ENCODE results near the gene PIK3C2G. TPM values are rescaled to one million over a fixed set of nuclear protein-coding genes. Genes with fewer than 3 reads are reported as not detected.
"Not testable (repeated sequence)": the region's sequence is repeated elsewhere in the genome, so short reads cannot be mapped to it uniquely, and the experiment has no call there.

Gene PIK3C2G
- total RNA-seq, 2 experiments from 2014 or later, result not detected

DNA sequence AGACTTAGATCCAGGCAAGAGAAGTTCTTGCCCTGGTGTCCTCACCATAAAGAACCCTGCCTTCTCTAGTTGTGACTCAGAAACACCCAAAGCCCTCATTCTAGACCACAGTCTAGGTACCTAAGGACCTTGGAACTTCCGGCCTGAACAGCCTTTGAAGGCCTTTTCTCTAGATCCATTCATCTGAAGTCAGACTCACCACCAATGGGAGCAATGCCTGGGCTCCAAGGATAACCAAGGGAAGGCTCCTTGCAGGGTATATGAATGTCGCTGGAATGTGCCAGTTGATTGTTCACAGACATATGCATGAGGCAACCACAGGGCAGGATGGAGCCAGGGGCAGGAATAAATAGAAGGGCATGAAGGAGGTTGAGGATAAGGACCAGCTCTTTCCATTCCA lies 390.2 kb downstream of the PIK3C2G start:
- no peak for DNase-seq
- no peaks in the 10 kb centered on the region for H3K4me1 Mint-ChIP-seq
- peaks cover 1% of the 10 kb centered on the region for H3K9me3 Mint-ChIP-seq
- no peak overlapping the region for H3K27ac Mint-ChIP-seq
- H3K4me3 Mint-ChIP-seq, result no peak overlapping the region
- H3K27me3 Mint-ChIP-seq, result no peaks in the 10 kb centered on the region
- no peaks in the 10 kb centered on the region for H3K36me3 Mint-ChIP-seq

DNA sequence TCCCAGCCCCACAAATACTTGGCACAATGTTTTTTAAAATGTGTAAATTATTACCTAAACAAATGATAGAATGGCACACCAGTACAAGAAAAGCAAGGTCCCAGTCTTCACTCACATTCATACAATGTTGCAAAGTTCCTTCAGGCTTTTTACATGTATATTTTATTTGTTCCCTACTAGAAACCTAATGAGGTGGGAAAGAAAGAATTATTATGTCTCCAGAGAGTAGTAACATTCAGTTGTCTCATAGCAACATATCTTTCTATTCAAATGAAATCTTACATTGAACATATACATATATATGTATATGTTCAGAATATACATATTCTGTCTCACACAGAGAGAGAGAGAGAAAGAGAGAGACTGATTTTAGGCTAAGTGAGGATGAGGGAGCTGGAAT lies 391.3 kb downstream of the PIK3C2G start:
- no peaks in the 10 kb centered on the region for H3K36me3 Mint-ChIP-seq
- no peaks in the 10 kb centered on the region for H3K27me3 Mint-ChIP-seq
- no peak overlapping the region for H3K4me3 Mint-ChIP-seq
- no peak for DNase-seq
- no peaks in the 10 kb centered on the region for H3K4me1 Mint-ChIP-seq
- H3K27ac Mint-ChIP-seq, result no peak overlapping the region
- H3K9me3 Mint-ChIP-seq, result peaks cover 9% of the 10 kb centered on the region

DNA sequence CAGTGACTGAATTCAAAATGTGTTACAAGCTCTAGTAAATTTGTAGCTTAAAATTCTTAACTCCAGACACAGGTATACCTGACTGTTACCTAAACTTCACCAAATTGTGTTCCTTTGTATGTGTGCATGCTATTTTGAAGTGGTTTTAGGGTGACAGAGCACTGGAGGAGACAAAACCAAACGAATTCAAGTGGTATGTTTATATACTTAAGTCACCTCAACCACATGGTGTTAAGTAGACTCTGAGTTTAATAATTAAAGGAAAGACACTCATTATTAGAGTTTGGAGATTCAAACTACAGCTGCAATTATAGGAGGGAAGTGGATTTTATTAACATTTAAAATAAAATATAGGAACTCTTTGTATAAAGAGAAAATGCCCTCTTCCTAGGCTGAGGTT lies 392.1 kb downstream of the PIK3C2G start:
- peaks cover 15% of the 10 kb centered on the region for H3K9me3 Mint-ChIP-seq
- no peaks in the 10 kb centered on the region for H3K36me3 Mint-ChIP-seq
- DNase-seq, result no peak
- H3K4me3 Mint-ChIP-seq, result no peak overlapping the region
- no peaks in the 10 kb centered on the region for H3K4me1 Mint-ChIP-seq
- H3K27ac Mint-ChIP-seq, result no peak overlapping the region
- H3K27me3 Mint-ChIP-seq, result no peaks in the 10 kb centered on the region

DNA sequence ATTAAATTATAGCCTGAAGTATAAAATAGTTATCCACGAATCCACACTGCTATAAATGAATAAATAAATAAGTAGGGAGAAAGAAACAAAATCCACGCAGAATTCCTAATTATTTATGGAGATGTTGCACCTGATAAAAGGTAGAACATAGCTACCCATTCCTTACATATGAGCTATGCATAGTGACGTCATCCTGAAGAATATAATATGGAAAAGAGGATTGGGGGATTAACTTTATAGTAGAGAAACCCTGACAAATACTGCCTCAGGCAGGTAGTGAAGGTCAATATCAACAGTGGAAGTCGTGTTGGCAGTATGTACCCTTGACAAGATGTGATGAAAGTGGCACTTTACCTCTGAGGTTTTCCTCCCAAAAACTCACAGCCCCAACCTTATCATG lies 394.0 kb downstream of the PIK3C2G start:
- DNase-seq, result no peak
- Mint-ChIP-seq H3K4me3 (no peak overlapping the region), H3K27ac (no peak overlapping the region), H3K36me3 (no peaks in the 10 kb centered on the region), H3K27me3 (no peaks in the 10 kb centered on the region), H3K9me3 (peaks cover 15% of the 10 kb centered on the region), H3K4me1 (no peaks in the 10 kb centered on the region)

DNA sequence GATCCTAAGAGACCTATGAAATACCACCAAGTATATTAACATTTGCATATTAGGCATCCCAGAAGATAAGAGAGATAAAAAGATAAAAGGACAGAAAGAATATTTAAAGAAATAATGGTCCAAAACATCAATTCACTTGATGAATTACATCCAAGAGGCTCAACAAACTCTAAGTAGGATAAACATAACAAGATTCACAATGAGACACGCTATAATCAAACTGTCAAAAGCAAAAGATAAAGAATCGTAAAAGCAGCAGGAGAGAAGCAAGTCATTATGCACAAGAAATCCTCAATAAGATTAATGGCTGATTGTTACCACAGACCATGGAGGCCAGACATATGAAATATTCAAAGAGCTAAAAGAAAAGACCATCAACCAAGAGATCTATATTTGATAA lies 396.9 kb downstream of the PIK3C2G start:
- Mint-ChIP-seq H3K27ac (no peak overlapping the region), H3K9me3 (peaks cover 19% of the 10 kb centered on the region), H3K4me1 (no peaks in the 10 kb centered on the region)

DNA sequence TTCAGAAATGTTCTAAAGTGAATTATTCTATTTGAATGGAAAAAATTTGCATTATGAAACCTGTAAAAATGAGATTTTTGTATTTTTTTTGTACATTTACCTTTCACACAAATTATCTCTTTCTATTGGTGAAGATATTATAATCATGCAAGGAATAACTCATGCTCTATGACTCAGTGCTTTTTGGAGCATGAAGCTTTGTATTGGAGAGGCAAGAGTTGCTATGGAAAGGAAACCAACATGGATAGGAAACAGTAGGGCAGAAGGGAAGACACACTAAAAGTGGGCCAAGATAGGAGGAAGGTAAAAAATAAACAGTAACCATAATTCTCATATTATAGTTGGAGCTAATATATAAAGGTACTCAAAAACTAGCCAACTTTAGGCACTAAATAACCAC lies 397.5 kb downstream of the PIK3C2G start:
- Mint-ChIP-seq H3K9me3 (peaks cover 20% of the 10 kb centered on the region), H3K4me3 (no peak overlapping the region), H3K36me3 (no peaks in the 10 kb centered on the region), H3K27me3 (no peaks in the 10 kb centered on the region), H3K4me1 (no peaks in the 10 kb centered on the region), H3K27ac (no peak overlapping the region)
- DNase-seq, result no peak

More for the DNA sequence above, 396.9 kb downstream of the PIK3C2G start:
- Mint-ChIP-seq H3K36me3 (no peaks in the 10 kb centered on the region), H3K27me3 (no peaks in the 10 kb centered on the region), H3K4me3 (no peak overlapping the region)
- no peak for DNase-seq

DNA sequence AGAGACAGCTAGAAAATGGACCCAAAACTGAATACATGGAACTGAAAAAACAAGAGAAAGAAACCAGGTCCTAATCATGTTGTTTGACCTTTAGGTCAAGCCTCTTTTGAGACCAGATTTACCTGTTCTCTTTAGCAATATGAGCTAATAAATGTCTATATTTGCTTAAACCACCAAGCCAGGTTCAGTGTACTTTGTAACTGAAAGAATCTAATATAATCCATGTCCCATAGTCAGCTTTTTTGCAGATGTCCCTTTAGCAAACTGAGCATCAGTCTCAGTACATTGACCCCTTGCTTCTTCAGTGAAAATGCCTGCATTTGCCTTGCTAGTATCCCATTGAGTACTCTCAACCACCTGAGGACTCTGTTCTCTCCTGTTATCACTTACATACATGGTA lies 414.8 kb downstream of the PIK3C2G start:
- Mint-ChIP-seq H3K9me3 (no peaks in the 10 kb centered on the region), H3K27ac (no peak overlapping the region), H3K4me3 (no peak overlapping the region), H3K4me1 (no peaks in the 10 kb centered on the region), H3K36me3 (no peaks in the 10 kb centered on the region), H3K27me3 (no peaks in the 10 kb centered on the region)
- DNase-seq, result no peak

DNA sequence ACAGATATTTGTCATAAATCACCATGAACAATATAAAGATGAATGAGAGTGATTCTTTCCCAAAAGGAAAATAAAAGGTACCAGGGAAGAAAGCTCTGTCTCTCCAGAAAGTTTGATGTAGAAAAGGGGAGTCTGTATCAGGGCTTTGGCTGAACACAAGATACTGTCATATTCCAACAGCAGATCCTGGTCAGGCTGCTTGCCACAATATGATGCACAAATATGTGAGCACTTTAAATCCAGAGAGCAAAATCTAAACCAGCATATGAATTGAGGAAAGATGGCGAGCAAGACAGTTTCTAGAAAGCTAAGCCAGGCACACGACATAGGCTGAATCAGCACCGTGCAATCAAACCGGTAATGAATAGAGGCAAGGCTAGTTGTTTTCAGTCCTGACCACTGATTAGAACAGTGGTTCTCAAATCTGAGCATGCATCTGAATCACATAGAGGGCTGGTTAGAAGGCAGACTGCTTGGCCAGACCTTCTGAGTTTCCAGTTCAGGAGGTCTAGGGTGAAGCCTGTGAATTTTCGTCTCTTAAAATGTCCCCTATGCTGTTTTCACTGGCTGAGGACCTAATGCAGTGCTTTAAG lies 415.8 kb downstream of the PIK3C2G start:
- H3K27ac Mint-ChIP-seq, result no peak overlapping the region

DNA sequence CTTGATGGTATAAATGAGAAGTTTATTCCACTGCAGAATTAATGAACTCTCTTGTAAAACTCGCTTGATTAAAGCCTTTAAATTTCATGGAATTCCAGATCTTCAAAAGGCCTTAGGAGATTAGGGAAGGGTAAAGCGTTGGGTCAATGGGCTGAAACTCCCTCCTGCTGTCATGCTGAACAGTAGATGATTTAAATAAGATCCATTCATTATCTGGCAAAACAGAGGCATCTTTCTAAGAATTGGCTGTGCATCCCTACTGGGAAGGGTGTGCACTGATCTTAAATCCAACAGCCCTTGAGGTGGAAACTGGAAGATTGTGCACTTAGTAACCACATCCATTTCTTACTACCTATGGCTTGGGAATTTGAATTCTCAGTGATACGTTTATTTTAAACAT lies 420.5 kb downstream of the PIK3C2G start:
- Mint-ChIP-seq H3K36me3 (no peaks in the 10 kb centered on the region), H3K4me1 (no peaks in the 10 kb centered on the region), H3K9me3 (no peaks in the 10 kb centered on the region), H3K4me3 (no peak overlapping the region), H3K27ac (no peak overlapping the region), H3K27me3 (no peaks in the 10 kb centered on the region)
- DNase-seq, result no peak

More for the DNA sequence above, 415.8 kb downstream of the PIK3C2G start:
- DNase-seq, result no peak
- Mint-ChIP-seq H3K9me3 (no peaks in the 10 kb centered on the region), H3K4me1 (no peaks in the 10 kb centered on the region), H3K27me3 (no peaks in the 10 kb centered on the region), H3K4me3 (no peak overlapping the region), H3K36me3 (no peaks in the 10 kb centered on the region)

DNA sequence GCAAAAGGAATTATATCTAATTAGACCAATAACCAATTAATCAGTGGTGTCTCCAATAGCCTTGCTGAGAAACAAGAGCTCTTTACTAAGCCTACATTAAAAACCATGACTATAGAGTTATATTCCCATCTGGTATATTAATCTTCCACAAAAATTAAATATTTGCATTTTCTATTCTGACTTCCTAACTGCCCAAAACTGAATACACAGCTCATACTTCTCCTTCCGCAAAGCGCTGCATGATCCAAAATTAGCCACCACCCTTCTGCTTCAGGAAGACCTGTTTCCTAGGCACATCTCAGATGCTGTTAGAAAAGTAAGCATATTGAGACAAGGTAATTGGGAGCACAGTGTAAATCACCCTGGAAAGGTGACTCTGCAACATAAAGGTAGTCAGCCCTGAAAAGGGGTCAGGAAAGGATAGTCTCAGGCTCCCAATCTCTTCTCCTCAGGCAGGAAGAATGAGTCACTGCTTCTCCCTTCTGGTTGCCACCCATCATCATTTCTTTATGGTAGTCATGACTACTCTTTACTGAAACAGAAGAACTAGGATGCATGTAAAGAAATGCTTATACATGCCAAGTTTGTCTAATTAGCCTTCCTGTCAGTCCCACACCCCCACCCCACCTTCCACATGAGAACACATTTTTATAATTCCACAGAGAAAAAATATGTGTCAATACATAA lies 422.2 kb downstream of the PIK3C2G start:
- no peaks in the 10 kb centered on the region for H3K27me3 Mint-ChIP-seq
- DNase-seq, result no peak
- H3K4me3 Mint-ChIP-seq, result no peak overlapping the region
- H3K36me3 Mint-ChIP-seq, result no peaks in the 10 kb centered on the region
- H3K4me1 Mint-ChIP-seq, result no peaks in the 10 kb centered on the region
- H3K27ac Mint-ChIP-seq, result no peak overlapping the region
- no peaks in the 10 kb centered on the region for H3K9me3 Mint-ChIP-seq

DNA sequence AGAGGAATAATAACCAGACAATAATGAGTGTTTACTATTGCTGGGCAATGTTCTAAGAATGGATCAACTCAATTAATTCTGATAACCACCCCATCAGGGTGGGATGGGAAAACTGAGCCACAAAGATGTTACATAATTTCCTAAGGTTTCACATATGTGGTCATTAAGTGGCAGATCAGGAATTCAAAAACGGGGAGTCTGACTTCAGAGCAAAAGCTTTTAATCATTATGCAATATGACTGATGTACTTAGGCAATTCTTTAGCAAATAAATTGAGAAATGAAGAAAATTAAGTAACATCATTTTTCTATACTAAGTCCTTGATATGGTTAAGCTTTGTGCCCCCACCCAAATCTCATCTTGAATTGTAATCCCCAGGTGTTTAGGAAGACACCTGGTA lies 423.1 kb downstream of the PIK3C2G start:
- H3K4me1 Mint-ChIP-seq, result no peaks in the 10 kb centered on the region
- H3K4me3 Mint-ChIP-seq, result no peak overlapping the region
- H3K9me3 Mint-ChIP-seq, result no peaks in the 10 kb centered on the region
- DNase-seq, result no peak
- H3K36me3 Mint-ChIP-seq, result no peaks in the 10 kb centered on the region
- H3K27ac Mint-ChIP-seq, result no peak overlapping the region
- H3K27me3 Mint-ChIP-seq, result no peaks in the 10 kb centered on the region

DNA sequence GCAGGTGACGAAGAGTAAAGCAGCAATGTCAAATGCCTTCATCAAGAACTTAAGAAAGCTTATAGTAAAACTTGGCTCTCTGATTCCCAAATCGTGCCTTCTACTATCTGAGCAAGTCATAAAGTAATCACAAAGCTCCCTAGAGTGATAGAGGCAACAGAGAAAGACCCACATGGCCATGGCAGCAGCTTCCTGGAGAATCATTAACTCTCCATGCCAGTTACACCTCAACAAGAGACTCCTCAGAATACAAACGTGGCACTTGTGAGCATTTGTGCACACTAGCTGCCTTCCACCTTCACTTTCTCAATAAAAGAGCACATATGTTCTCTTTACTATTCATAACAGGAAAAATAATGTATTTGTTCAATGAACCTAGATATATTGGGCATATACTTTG lies 428.5 kb downstream of the PIK3C2G start:
- Mint-ChIP-seq H3K27ac (no peak overlapping the region), H3K27me3 (no peaks in the 10 kb centered on the region), H3K4me3 (no peak overlapping the region), H3K4me1 (no peaks in the 10 kb centered on the region), H3K9me3 (peaks cover 7% of the 10 kb centered on the region), H3K36me3 (no peaks in the 10 kb centered on the region)
- no peak for DNase-seq

DNA sequence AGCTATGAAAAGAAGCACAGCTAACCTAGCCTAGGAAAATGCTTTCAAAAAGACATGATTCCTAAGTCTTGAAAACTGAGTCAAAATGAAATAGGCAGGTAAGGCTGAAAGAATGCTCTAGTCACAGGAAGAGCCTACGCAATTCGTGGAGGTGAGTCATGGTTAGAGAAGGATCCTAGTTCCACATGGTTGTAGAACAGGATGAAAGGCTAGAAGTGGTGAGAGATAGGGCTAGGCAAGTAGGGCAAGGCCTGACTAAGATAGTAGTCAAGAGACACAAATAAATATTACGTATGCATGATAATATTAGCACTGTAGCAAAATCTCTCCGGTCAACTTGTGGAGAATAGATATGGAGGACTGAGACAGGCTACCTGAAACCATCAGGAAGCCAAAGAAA lies 429.3 kb downstream of the PIK3C2G start:
- H3K4me1 Mint-ChIP-seq, result no peaks in the 10 kb centered on the region
- no peaks in the 10 kb centered on the region for H3K27me3 Mint-ChIP-seq
- peaks cover 7% of the 10 kb centered on the region for H3K9me3 Mint-ChIP-seq
- no peak for DNase-seq
- H3K4me3 Mint-ChIP-seq, result no peak overlapping the region
- H3K36me3 Mint-ChIP-seq, result no peaks in the 10 kb centered on the region
- no peak overlapping the region for H3K27ac Mint-ChIP-seq

DNA sequence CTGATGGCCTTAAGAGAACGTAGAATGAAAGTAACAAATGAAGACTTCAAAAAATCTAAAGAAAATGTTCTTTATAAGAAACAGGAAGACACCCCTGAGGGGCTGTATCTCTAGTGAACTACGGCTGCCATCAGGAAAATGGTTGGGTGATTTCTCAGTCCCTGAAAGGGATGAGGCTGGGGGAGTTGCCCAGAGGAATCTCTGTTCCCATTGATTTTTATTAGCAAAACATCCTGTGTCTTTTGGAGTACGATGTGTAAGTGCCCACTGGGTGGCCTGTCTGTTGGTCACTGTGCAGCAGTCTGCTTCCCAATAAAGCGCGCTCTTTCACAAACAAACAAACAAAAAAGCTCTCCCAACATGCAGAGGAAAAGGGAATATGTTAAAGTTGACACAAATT lies 432.7 kb downstream of the PIK3C2G start:
- H3K27me3 Mint-ChIP-seq, H3K4me3 Mint-ChIP-seq, H3K4me1 Mint-ChIP-seq, DNase-seq, H3K27ac Mint-ChIP-seq, H3K36me3 Mint-ChIP-seq, H3K9me3 Mint-ChIP-seq: not testable (repeated sequence)

DNA sequence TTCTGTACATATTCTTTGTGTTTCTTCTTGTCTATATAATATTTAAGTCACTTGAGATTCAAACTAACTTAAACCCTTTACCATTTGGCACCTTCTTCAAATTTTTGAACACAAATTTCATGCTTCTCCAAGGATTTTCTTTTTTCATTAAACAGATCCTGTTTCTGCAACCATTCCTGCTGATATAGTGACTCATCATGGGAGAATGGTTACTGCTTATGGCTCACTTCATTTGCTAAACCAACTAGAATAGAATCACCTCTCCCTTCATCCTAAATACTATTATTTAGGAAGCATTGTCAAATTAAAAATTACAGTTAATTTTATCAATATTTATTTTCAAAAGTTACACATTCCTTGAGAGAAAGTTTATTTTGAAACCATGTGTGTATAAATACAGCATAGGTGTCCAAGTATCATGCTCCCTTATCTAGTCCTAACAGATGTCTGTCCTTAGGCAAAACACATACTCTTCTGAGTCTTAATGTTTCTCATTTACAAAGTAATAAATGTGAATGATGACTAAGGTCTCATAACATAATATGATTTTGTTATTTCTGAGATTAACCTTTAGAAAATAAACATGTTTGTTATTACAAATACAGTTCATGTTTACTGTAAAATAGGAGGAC lies 435.8 kb downstream of the PIK3C2G start:
- Mint-ChIP-seq H3K4me1 (no peaks in the 10 kb centered on the region), H3K36me3 (no peaks in the 10 kb centered on the region)

More for the DNA sequence above, 435.8 kb downstream of the PIK3C2G start:
- Mint-ChIP-seq H3K27ac (no peak overlapping the region), H3K4me3 (no peak overlapping the region), H3K27me3 (no peaks in the 10 kb centered on the region), H3K9me3 (peaks cover 8% of the 10 kb centered on the region)
- DNase-seq, result no peak

All from activated naive CD8-positive, alpha-beta T cell treated with anti-CD3 and anti-CD28 coated beads for 36 hours (primary cell).